NCI-H187 (cell line): Measurements from ENCODE around the gene MYO1H.

Experiments used
- DNase-seq, 2 experiments: peaks; one replicate each; lab custom pipeline; 2025; lab: John Stamatoyannopoulos, UW

MYO1H gene

GRCh38 chr12:109448707-109449390 lies 101.1 kb downstream of the MYO1H start:
- no peak for DNase-seq

- no peak for DNase-seq
Observed at GRCh38 chr12:109449845-109450532, 102.3 kb downstream of the MYO1H start.

- DNase-seq = no peak
Observed at GRCh38 chr12:109450980-109451379, 103.3 kb downstream of the MYO1H start.

GRCh38 chr12:109451400-109451799 lies 103.7 kb downstream of the MYO1H start:
- DNase-seq = no peak

- DNase-seq = no peak
Observed at GRCh38 chr12:109452489-109452888, 104.8 kb downstream of the MYO1H start.

GRCh38 chr12:109455706-109456105 lies 108.0 kb downstream of the MYO1H start:
- no peak for DNase-seq

GRCh38 chr12:109458086-109458485 lies 110.4 kb downstream of the MYO1H start:
- no peak for DNase-seq

- no peak for DNase-seq
Observed at GRCh38 chr12:109458771-109459208, 111.1 kb downstream of the MYO1H start.

GRCh38 chr12:109459247-109459646 lies 111.5 kb downstream of the MYO1H start:
- DNase-seq = no peak

GRCh38 chr12:109460538-109460937 lies 112.8 kb downstream of the MYO1H start:
- DNase-seq = no peak

- DNase-seq = no peak
Observed at GRCh38 chr12:109461049-109461845, 113.5 kb downstream of the MYO1H start.

GRCh38 chr12:109461846-109462756 lies 114.4 kb downstream of the MYO1H start:
- DNase-seq = no peak

- DNase-seq = no peak
Observed at GRCh38 chr12:109462868-109463692, 115.4 kb downstream of the MYO1H start.

- DNase-seq = no peak
Observed at GRCh38 chr12:109463756-109464155, 116.1 kb downstream of the MYO1H start.

GRCh38 chr12:109464642-109465351 lies 117.1 kb downstream of the MYO1H start:
- DNase-seq = no peak

GRCh38 chr12:109466305-109466704 lies 118.6 kb downstream of the MYO1H start:
- DNase-seq = no peak

GRCh38 chr12:109466821-109467220 lies 119.1 kb downstream of the MYO1H start:
- DNase-seq = no peak

- DNase-seq = no peak
Observed at GRCh38 chr12:109467978-109468676, 120.4 kb downstream of the MYO1H start.

- no peak for DNase-seq
Observed at GRCh38 chr12:109469517-109469916, 121.8 kb downstream of the MYO1H start.

GRCh38 chr12:109473006-109473405 lies 125.3 kb downstream of the MYO1H start:
- DNase-seq = no peak
